GM23338 (cell line): Measurements from ENCODE around the gene C20orf173. TPM values are rescaled to one million over a fixed set of nuclear protein-coding genes. Genes with fewer than 3 reads are reported as not detected.

Source experiments
- ATAC-seq: fragments of 200-7000 bp; cut with Tn5 transposase; 3 replicates; pipeline ENCODE4 v1.9.1; 2020
- DNase-seq: peaks from one replicate; pipeline ENCODE4 v3.0.0-alpha.2; 2015; ENCODE audit warnings: low spot score
- H2AFZ ChIP-seq: fragments of 200-600 bp; sonication (generic); 2 replicates; pipeline ENCODE4 v1.8.0; 2016; ENCODE audit warnings: antibody characterized with exemption, mild to moderate bottlenecking, moderate library complexity
- H3F3A ChIP-seq: fragments of 200-600 bp; sonication (generic); replicated peaks from 2 replicates; pipeline ENCODE4 v1.8.0; 2017; ENCODE audit warnings: antibody characterized with exemption, mixed run types, low read depth
- H3K27ac ChIP-seq: fragments of 200-600 bp; sonication (generic); 2 replicates; pipeline ENCODE4 v1.6.1; 2016; ENCODE audit warnings: low read depth
- H3K27me3 ChIP-seq: fragments of 200-600 bp; sonication (generic); 2 replicates; pipeline ENCODE4 v1.8.0; 2016; ENCODE audit warnings: mild to moderate bottlenecking, mixed run types, moderate library complexity; ENCODE audit not compliant: insufficient read depth
- H3K36me3 ChIP-seq: fragments of 200-600 bp; sonication (generic); 2 replicates; pipeline ENCODE4 v1.8.0; 2016; ENCODE audit warnings: mild to moderate bottlenecking; ENCODE audit not compliant: insufficient read depth
- H3K4me1 ChIP-seq: fragments of 200-600 bp; sonication (generic); 2 replicates; pipeline ENCODE4 v1.8.0; 2016; ENCODE audit warnings: mild to moderate bottlenecking, moderate library complexity; ENCODE audit not compliant: insufficient read depth
- H3K4me2 ChIP-seq: fragments of 200-600 bp; sonication (generic); 2 replicates; pipeline ENCODE4 v1.7.1; 2017; ENCODE audit warnings: mixed run types
- H3K4me3 ChIP-seq: fragments of 200-600 bp; sonication (generic); 2 replicates; pipeline ENCODE4 v1.6.1; 2016; ENCODE audit warnings: mixed run types
- H3K79me2 ChIP-seq: fragments of 200-600 bp; sonication (generic); replicated peaks from 2 replicates; pipeline ENCODE4 v1.8.0; 2017; ENCODE audit warnings: mild to moderate bottlenecking; ENCODE audit not compliant: insufficient read depth
- H3K9me2 ChIP-seq: fragments of 200-600 bp; sonication (generic); 2 replicates; pipeline ENCODE4 v1.8.0; 2017; ENCODE audit not compliant: insufficient read depth
- H4K20me1 ChIP-seq: fragments of 200-600 bp; sonication (generic); replicated peaks from 2 replicates; pipeline ENCODE4 v1.8.0; 2017; ENCODE audit warnings: mild to moderate bottlenecking; ENCODE audit not compliant: insufficient read depth
- H3K27ac Mint-ChIP-seq: 2 replicates; pipeline ENCODE4 v1.8.0; 2020; ENCODE audit warnings: inconsistent platforms, mild to moderate bottlenecking, moderate library complexity, mixed read lengths
- H3K27me3 Mint-ChIP-seq: 3 replicates; pipeline ENCODE4 v1.8.0; 2022; ENCODE audit warnings: low read depth, mild to moderate bottlenecking, moderate library complexity, mixed read lengths, inconsistent platforms; ENCODE audit not compliant: insufficient read depth, poor library complexity
- H3K36me3 Mint-ChIP-seq: 3 replicates; pipeline ENCODE4 v1.8.0; 2021; ENCODE audit warnings: low read depth, mild to moderate bottlenecking, inconsistent platforms, moderate library complexity, mixed read lengths
- H3K4me1 Mint-ChIP-seq: 3 replicates; pipeline ENCODE4 v1.8.0; 2020; ENCODE audit warnings: mild to moderate bottlenecking, inconsistent platforms, mixed read lengths
- H3K4me3 Mint-ChIP-seq: 3 replicates; pipeline ENCODE4 v1.8.0; 2021; ENCODE audit warnings: moderate library complexity, mild to moderate bottlenecking, inconsistent platforms, mixed read lengths
- H3K9me3 Mint-ChIP-seq: 3 replicates; pipeline ENCODE4 v1.8.0; 2020; ENCODE audit warnings: moderate library complexity, mild to moderate bottlenecking, inconsistent platforms, mixed read lengths
- CREB1 ChIP-seq: fragments of 250-450 bp; sonication (Bioruptor Pico); IDR thresholded peaks from 2 replicates; pipeline ENCODE4 v1.5.0; 2020; ENCODE audit warnings: low read depth, mild to moderate bottlenecking, moderate library complexity
- EZH2 ChIP-seq: fragments of 200-600 bp; sonication (generic); IDR thresholded peaks from one replicate; pipeline ENCODE4 v1.8.0; 2017; ENCODE audit warnings: antibody characterized with exemption, mild to moderate bottlenecking, low read depth; ENCODE audit not compliant: unreplicated experiment
- JUNB ChIP-seq: IDR thresholded peaks from one replicate; pipeline ENCODE4 v1.6.1; 2016; ENCODE audit warnings: antibody characterized with exemption; ENCODE audit not compliant: unreplicated experiment
- NANOG ChIP-seq: IDR thresholded peaks from 2 replicates; pipeline ENCODE4 v1.6.1; 2016; ENCODE audit warnings: antibody characterized with exemption, borderline replicate concordance
- ZNF331 ChIP-seq: fragments of 250-450 bp; sonication (Bioruptor Pico); IDR thresholded peaks from 2 replicates; pipeline ENCODE4 v1.5.0; 2020; ENCODE audit warnings: low read depth, mild to moderate bottlenecking, moderate library complexity
- polyA plus RNA-seq: library from polyadenylated mRNA; unstranded; fragments of >200 nt; fragmentation: Nextera tagmentation; extraction: Ambion mirVana; gene quantifications from 2 replicates; pipeline ENCODE4 v1.2.1, GENCODE V29; 2016
- total RNA-seq: library from RNA; depleted of rRNA; stranded (reverse); fragments of >200 nt; shearing (Covaris generic); gene quantifications from 2 replicates; pipeline ENCODE4 v1.2.3, GENCODE V29; 2014
- TF ChIP-seq, protein P1 (sequence below): IDR thresholded peaks from one replicate; pipeline ENCODE4 v1.6.1; 2018; ENCODE audit warnings: antibody characterized with exemption; ENCODE audit not compliant: unreplicated experiment
- TF ChIP-seq, protein P2 (sequence below), 2 experiments: fragments of 200-600 bp in 1 of 2; sonication (generic) in 1 of 2; conservative IDR thresholded peaks; 2 replicates each; pipeline versions ENCODE4 v1.5.1 to v1.6.1; 2016 to 2017; ENCODE audit warnings: antibody characterized with exemption in 2 of 2, low read depth in 2 of 2, mild to moderate bottlenecking in 2 of 2, moderate library complexity in 1 of 2

The C20orf173 gene
- total and polyA plus RNA-seq, 2 experiments from 2014 or later: not detected

GRCh38 chr20:35511814-35512420 lies 17.5 kb downstream of the C20orf173 start (continued):
- TF ChIP-seq, protein P1, sequence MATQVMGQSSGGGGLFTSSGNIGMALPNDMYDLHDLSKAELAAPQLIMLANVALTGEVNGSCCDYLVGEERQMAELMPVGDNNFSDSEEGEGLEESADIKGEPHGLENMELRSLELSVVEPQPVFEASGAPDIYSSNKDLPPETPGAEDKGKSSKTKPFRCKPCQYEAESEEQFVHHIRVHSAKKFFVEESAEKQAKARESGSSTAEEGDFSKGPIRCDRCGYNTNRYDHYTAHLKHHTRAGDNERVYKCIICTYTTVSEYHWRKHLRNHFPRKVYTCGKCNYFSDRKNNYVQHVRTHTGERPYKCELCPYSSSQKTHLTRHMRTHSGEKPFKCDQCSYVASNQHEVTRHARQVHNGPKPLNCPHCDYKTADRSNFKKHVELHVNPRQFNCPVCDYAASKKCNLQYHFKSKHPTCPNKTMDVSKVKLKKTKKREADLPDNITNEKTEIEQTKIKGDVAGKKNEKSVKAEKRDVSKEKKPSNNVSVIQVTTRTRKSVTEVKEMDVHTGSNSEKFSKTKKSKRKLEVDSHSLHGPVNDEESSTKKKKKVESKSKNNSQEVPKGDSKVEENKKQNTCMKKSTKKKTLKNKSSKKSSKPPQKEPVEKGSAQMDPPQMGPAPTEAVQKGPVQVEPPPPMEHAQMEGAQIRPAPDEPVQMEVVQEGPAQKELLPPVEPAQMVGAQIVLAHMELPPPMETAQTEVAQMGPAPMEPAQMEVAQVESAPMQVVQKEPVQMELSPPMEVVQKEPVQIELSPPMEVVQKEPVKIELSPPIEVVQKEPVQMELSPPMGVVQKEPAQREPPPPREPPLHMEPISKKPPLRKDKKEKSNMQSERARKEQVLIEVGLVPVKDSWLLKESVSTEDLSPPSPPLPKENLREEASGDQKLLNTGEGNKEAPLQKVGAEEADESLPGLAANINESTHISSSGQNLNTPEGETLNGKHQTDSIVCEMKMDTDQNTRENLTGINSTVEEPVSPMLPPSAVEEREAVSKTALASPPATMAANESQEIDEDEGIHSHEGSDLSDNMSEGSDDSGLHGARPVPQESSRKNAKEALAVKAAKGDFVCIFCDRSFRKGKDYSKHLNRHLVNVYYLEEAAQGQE: no peak
- TF ChIP-seq CREB1: no peak

- no peak for TF ChIP-seq JUNB
- TF ChIP-seq EZH2: no peak
- TF ChIP-seq, protein P2, sequence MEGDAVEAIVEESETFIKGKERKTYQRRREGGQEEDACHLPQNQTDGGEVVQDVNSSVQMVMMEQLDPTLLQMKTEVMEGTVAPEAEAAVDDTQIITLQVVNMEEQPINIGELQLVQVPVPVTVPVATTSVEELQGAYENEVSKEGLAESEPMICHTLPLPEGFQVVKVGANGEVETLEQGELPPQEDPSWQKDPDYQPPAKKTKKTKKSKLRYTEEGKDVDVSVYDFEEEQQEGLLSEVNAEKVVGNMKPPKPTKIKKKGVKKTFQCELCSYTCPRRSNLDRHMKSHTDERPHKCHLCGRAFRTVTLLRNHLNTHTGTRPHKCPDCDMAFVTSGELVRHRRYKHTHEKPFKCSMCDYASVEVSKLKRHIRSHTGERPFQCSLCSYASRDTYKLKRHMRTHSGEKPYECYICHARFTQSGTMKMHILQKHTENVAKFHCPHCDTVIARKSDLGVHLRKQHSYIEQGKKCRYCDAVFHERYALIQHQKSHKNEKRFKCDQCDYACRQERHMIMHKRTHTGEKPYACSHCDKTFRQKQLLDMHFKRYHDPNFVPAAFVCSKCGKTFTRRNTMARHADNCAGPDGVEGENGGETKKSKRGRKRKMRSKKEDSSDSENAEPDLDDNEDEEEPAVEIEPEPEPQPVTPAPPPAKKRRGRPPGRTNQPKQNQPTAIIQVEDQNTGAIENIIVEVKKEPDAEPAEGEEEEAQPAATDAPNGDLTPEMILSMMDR (conservative IDR thresholded peaks at IDR 0.05; ENCODE audit: low read depth in 2 of 2): no peak
- no peak for TF ChIP-seq NANOG
- no peak for TF ChIP-seq ZNF331 (CRISPR knock-in tag)
- TF ChIP-seq, protein P1: no peak
- Mint-ChIP-seq H3K9me3 (no peaks in the 10 kb centered on the region), H3K36me3 (peaks cover 25% of the 10 kb centered on the region), H3K27ac (no peak overlapping the region), H3K4me1 (no peaks in the 10 kb centered on the region), H3K27me3 (peaks cover 2% of the 10 kb centered on the region), H3K4me3 (no peak overlapping the region)
- no peak for ATAC-seq
- H3K4me3 ChIP-seq: no peak overlapping the region
- no peaks in the 10 kb centered on the region for H3K27me3 ChIP-seq
- no peaks in the 10 kb centered on the region; the same call in 1 of the 2 replicates for H3K36me3 ChIP-seq
- no peaks in the 10 kb centered on the region; the same call in 1 of the 2 replicates for H4K20me1 ChIP-seq
- no peak overlapping the region for H3K4me2 ChIP-seq
- no peaks in the 10 kb centered on the region for H3K9me2 ChIP-seq
- H2AFZ ChIP-seq: no peak overlapping the region
- no peak overlapping the region for H3K27ac ChIP-seq
- no peaks in the 10 kb centered on the region for H3K4me1 ChIP-seq
- no peaks in the 10 kb centered on the region for H3F3A ChIP-seq
- H3K79me2 ChIP-seq: no peaks in the 10 kb centered on the region
- DNase-seq: no peak
Observed at GRCh38 chr20:35510951-35511735, 18.3 kb downstream of the C20orf173 start.
